ENCODE results near the gene CINP. TPM values are rescaled to one million over a fixed set of nuclear protein-coding genes. Genes with fewer than 3 reads are reported as not detected.

Gene CINP
- total and polyA plus RNA-seq, 2 experiments from 2014 or later = 54.0 to 63.1 TPM

GRCh38 chr14:102403028-102403427, 40.3 kb upstream of the CINP start:
- H3K36me3 ChIP-seq (ENCODE audit: insufficient read depth) = 0 out of 2 replicates have a peak, but pooled peaks cover 17% of the 10 kb centered on the region
- H2AFZ ChIP-seq = no peak overlapping the region

More at GRCh38 chr14:102403028-102403427, 40.3 kb upstream of the CINP start:
- Histone ChIP-seq H3K9me2 (ENCODE audit: insufficient read depth) (no peaks in the 10 kb centered on the region), H3K79me2 (replicated peaks; ENCODE audit: insufficient read depth) (no peaks in the 10 kb centered on the region), H3K27ac (ENCODE audit: low read depth) (no peak overlapping the region), H3K4me1 (ENCODE audit: insufficient read depth) (peaks cover under 1% of the 10 kb centered on the region; the same call in 1 of the 2 replicates), H4K20me1 (replicated peaks; ENCODE audit: insufficient read depth) (no peaks in the 10 kb centered on the region), H3K27me3 (ENCODE audit: insufficient read depth) (no peaks in the 10 kb centered on the region), H3K4me2 (no peak overlapping the region), H3F3A (replicated peaks; ENCODE audit: low read depth) (no peaks in the 10 kb centered on the region), H3K4me3 (no peak overlapping the region)
- no peak for DNase-seq (ENCODE audit: low spot score)
- Mint-ChIP-seq H3K9me3 (peaks cover 41% of the 10 kb centered on the region), H3K4me3 (no peak overlapping the region), H3K4me1 (peaks cover 5% of the 10 kb centered on the region; the same call in 1 of the 3 replicates), H3K27ac (no peak overlapping the region), H3K36me3 (ENCODE audit: low read depth) (peaks cover 56% of the 10 kb centered on the region), H3K27me3 (ENCODE audit: insufficient read depth, low read depth, poor library complexity) (peaks cover 1% of the 10 kb centered on the region)
- TF ChIP-seq, protein P1, sequence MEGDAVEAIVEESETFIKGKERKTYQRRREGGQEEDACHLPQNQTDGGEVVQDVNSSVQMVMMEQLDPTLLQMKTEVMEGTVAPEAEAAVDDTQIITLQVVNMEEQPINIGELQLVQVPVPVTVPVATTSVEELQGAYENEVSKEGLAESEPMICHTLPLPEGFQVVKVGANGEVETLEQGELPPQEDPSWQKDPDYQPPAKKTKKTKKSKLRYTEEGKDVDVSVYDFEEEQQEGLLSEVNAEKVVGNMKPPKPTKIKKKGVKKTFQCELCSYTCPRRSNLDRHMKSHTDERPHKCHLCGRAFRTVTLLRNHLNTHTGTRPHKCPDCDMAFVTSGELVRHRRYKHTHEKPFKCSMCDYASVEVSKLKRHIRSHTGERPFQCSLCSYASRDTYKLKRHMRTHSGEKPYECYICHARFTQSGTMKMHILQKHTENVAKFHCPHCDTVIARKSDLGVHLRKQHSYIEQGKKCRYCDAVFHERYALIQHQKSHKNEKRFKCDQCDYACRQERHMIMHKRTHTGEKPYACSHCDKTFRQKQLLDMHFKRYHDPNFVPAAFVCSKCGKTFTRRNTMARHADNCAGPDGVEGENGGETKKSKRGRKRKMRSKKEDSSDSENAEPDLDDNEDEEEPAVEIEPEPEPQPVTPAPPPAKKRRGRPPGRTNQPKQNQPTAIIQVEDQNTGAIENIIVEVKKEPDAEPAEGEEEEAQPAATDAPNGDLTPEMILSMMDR (conservative IDR thresholded peaks at IDR 0.05; ENCODE audit: low read depth in 2 of 2) = no peak
- TF ChIP-seq POLR2AphosphoS5 (IDR thresholded peaks at IDR 0.05; ENCODE audit: low read depth) = no peak
- TF ChIP-seq ZNF331 (CRISPR knock-in tag; IDR thresholded peaks at IDR 0.05; ENCODE audit: low read depth) = no peak
- TF ChIP-seq EZH2 (IDR thresholded peaks at IDR 0.05; ENCODE audit: low read depth, unreplicated experiment) = no peak
- no peak for TF ChIP-seq ZNF462 (CRISPR knock-in tag; IDR thresholded peaks at IDR 0.05)
- TF ChIP-seq NANOG (IDR thresholded peaks at IDR 0.05; ENCODE audit: borderline replicate concordance) = no peak
- no peak for TF ChIP-seq REST (IDR thresholded peaks at IDR 0.05; ENCODE audit: unreplicated experiment)
- no peak for TF ChIP-seq JUNB (IDR thresholded peaks at IDR 0.05; ENCODE audit: unreplicated experiment)
- TF ChIP-seq STAT1 (IDR thresholded peaks at IDR 0.05; ENCODE audit: unreplicated experiment) = no peak
- TF ChIP-seq ZNF114 (CRISPR knock-in tag; IDR thresholded peaks at IDR 0.05) = no peak
- no peak for TF ChIP-seq EZH2phosphoT487 (IDR thresholded peaks at IDR 0.05; ENCODE audit: unreplicated experiment)
- no peak for TF ChIP-seq ETS1 (IDR thresholded peaks at IDR 0.05)
- no peak for TF ChIP-seq CREB1 (CRISPR knock-in tag; IDR thresholded peaks at IDR 0.05; ENCODE audit: low read depth)
- no peak for ATAC-seq
